WTC11 (cell line): Measurements from ENCODE around the gene ARGFX. TPM values are rescaled to one million over a fixed set of nuclear protein-coding genes. Genes with fewer than 3 reads are reported as not detected.
"Not testable (repeated sequence)": the region's sequence is repeated elsewhere in the genome, so short reads cannot be mapped to it uniquely, and the experiment has no call there.

Source experiments
- ATAC-seq: fragments of 200-7000 bp; cut with Tn5 transposase; 2 replicates; pipeline ENCODE4 v1.10.0; 2021; ENCODE audit warnings: mild to moderate bottlenecking, moderate library complexity
- CTCF ChIA-PET: fragments of 300-600 bp; sonication (Branson Sonifier 250); formaldehyde crosslinking; loops from one replicate; lab custom pipeline; 2021; ENCODE audit warnings: antibody characterized with exemption; lab: Charles Lee
- POLR2A ChIA-PET: fragments of 350-600 bp; sonication (Branson Sonifier 250); formaldehyde crosslinking; loops from one replicate; lab custom pipeline; 2021; ENCODE audit warnings: antibody characterized with exemption; lab: Charles Lee
- DNase-seq: peaks from one replicate; pipeline ENCODE4 v3.0.0; 2021; ENCODE audit warnings: low spot score
- H3K27ac Mint-ChIP-seq: 2 replicates; pipeline ENCODE4 v1.8.0; 2021; ENCODE audit warnings: mixed read lengths
- H3K27me3 Mint-ChIP-seq: 2 replicates; pipeline ENCODE4 v1.8.0; 2021; ENCODE audit warnings: low read depth, mild to moderate bottlenecking, moderate library complexity, mixed read lengths
- H3K36me3 Mint-ChIP-seq: 2 replicates; pipeline ENCODE4 v1.8.0; 2021; ENCODE audit warnings: mixed read lengths
- H3K4me1 Mint-ChIP-seq: 2 replicates; pipeline ENCODE4 v1.8.0; 2022; ENCODE audit warnings: mixed read lengths
- H3K4me3 Mint-ChIP-seq: 2 replicates; pipeline ENCODE4 v1.8.0; 2021; ENCODE audit warnings: mild to moderate bottlenecking, moderate library complexity, mixed read lengths
- H3K9me3 Mint-ChIP-seq: 2 replicates; pipeline ENCODE4 v1.8.0; 2021; ENCODE audit warnings: mixed read lengths
- AR ChIP-seq: fragments of 250-450 bp; sonication (Bioruptor Pico); IDR thresholded peaks from 2 replicates; pipeline ENCODE4 v1.9.0; 2021; ENCODE audit warnings: mild to moderate bottlenecking
- ATF2 ChIP-seq: sonication (generic); formaldehyde crosslinking; IDR thresholded peaks from 2 replicates; pipeline ENCODE4 v1.8.1; 2022; ENCODE audit warnings: low read depth, missing genetic modification reagents, borderline replicate concordance
- KAT7 ChIP-seq: sonication (generic); formaldehyde crosslinking; IDR thresholded peaks from 2 replicates; pipeline ENCODE4 v1.8.1; 2023; ENCODE audit warnings: missing genetic modification reagents, mild to moderate bottlenecking, borderline replicate concordance
- MLX ChIP-seq: sonication (generic); formaldehyde crosslinking; IDR thresholded peaks from 2 replicates; pipeline ENCODE4 v1.8.1; 2023; ENCODE audit warnings: mild to moderate bottlenecking, missing genetic modification reagents, moderate library complexity
- MXD4 ChIP-seq: fragments of 250-450 bp; sonication (Bioruptor Pico); IDR thresholded peaks from 2 replicates; pipeline ENCODE4 v1.8.0; 2021; ENCODE audit warnings: mild to moderate bottlenecking, moderate library complexity, borderline replicate concordance
- NFYB ChIP-seq: sonication (generic); formaldehyde crosslinking; conservative IDR thresholded peaks from 2 replicates; pipeline ENCODE4 v1.8.0; 2022; ENCODE audit warnings: low read depth, missing genetic modification reagents
- PREB ChIP-seq: sonication (generic); formaldehyde crosslinking; IDR thresholded peaks from 2 replicates; pipeline ENCODE4 v1.8.1; 2022; ENCODE audit warnings: mild to moderate bottlenecking, missing genetic modification reagents, moderate library complexity, borderline replicate concordance
- SP1 ChIP-seq: sonication (generic); formaldehyde crosslinking; conservative IDR thresholded peaks from 2 replicates; pipeline ENCODE4 v1.8.1; 2022; ENCODE audit warnings: missing genetic modification reagents
- USF1 ChIP-seq: sonication (generic); formaldehyde crosslinking; IDR thresholded peaks from 2 replicates; pipeline ENCODE4 v1.8.0; 2022; ENCODE audit warnings: mild to moderate bottlenecking, missing genetic modification reagents
- ZNF425 ChIP-seq: fragments of 250-450 bp; sonication (Bioruptor Pico); conservative IDR thresholded peaks from 2 replicates; pipeline ENCODE4 v1.9.0; 2021; ENCODE audit warnings: mild to moderate bottlenecking
- ZNF532 ChIP-seq: fragments of 250-450 bp; sonication (Bioruptor Pico); IDR thresholded peaks from 2 replicates; pipeline ENCODE4 v1.9.0; 2021; ENCODE audit warnings: mild to moderate bottlenecking, borderline replicate concordance
- total RNA-seq: library from RNA; stranded (reverse); gene quantifications from 3 replicates; pipeline ENCODE4 v1.2.3, GENCODE V29; 2021

Gene ARGFX
- total RNA-seq, 1 experiment from 2014 or later, result not detected

GRCh38 chr3:121592856-121593702 lies 25.3 kb downstream of the ARGFX start, which contains the start of gene FBXO40 (continued):
- TF ChIP-seq ZNF532 (CRISPR knock-in tag) (peak; percentile 16), SP1 (CRISPR knock-in tag) (peak; percentile 61), KAT7 (CRISPR knock-in tag) (no peak), ZNF425 (CRISPR knock-in tag) (no peak), ATF2 (CRISPR knock-in tag) (no peak), MLX (no peak), NFYB (no peak), USF1 (CRISPR knock-in tag) (no peak; the same call in 1 of the 2 replicates), AR (CRISPR knock-in tag) (no peak), PREB (CRISPR knock-in tag) (no peak), MXD4 (no peak)
- TF ChIP-seq, all 79 proteins: peak for 18

GRCh38 chr3:121593806-121594205 lies 26.1 kb downstream of the ARGFX start:
- not testable (repeated sequence) for DNase-seq, H3K27me3 Mint-ChIP-seq, H3K9me3 Mint-ChIP-seq, H3K36me3 Mint-ChIP-seq
- ChIA-PET POLR2A (interaction anchor here (0.6 to 1.6 kb wide), 8 partner anchors 9 to 428 kb away, joined by 3 to 4 read pairs (median 4); partner anchors contain the start of genes EAF2, GOLGB1, ILDR1 and IQCB1), CTCF (interaction anchor here (0.7 to 3.2 kb wide), 6 partner anchors 8 to 55 kb away, joined by 3 to 18 read pairs (median 4); partner anchors contain the start of gene POLQ)
- peak; percentile 16 for ATAC-seq
- Mint-ChIP-seq H3K27ac (peak overlapping the region; percentile 100), H3K4me1 (peaks cover 71% of the 10 kb centered on the region), H3K4me3 (peak overlapping the region; percentile 45)
